HG02852 (cell line): ENCODE results near the gene FYN.

Experiments
- ATAC-seq: cut with Tn5 transposase; IDR thresholded peaks from one replicate; pipeline ENCODE4 v1.9.1; 2021; ENCODE audit warnings: mild to moderate bottlenecking, moderate library complexity; ENCODE audit not compliant: unreplicated experiment

The FYN gene

DNA sequence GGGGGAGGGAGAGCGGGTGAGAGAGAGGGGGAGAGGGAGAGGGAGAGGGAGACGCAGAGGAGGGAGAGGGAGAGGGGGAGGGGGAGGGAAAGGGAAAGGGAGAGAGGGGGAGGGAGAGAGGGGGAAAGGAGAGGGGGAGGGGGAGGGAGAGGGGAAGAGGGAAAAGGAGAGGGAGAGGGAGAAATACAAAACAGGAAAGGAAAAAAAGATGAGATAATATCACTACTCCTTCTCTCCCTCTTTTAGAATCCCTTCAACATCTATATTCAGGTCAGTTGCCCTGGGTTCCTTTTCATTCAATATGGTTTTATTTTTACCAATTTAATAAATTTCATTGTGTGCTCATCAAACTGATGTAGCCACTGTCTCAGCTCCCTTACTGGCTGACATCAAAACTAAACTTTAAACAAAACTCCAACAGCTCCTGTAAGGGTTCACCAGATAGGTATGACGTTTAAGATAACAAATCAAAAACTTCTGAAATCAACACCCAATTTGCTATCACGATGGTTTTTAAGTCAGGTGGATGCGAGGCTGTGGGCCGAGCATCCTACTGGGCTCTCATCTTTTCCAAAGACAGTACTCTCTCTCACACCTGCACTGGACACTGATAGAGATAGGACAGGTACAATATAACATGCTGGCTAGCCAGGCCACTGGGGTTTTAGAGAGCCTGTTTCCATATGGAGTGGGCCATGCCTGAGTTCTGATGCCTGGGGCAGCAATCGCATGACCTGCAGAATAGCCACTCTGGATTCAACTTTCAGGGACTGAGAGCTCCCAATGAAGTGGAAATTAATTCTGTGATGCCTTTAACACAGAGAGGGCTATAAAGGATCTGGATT, 99.5 kb downstream of the FYN start:
- no peak for ATAC-seq

GRCh38 chr6:111772381-111772780, 100.9 kb downstream of the FYN start:
- ATAC-seq = no peak

DNA sequence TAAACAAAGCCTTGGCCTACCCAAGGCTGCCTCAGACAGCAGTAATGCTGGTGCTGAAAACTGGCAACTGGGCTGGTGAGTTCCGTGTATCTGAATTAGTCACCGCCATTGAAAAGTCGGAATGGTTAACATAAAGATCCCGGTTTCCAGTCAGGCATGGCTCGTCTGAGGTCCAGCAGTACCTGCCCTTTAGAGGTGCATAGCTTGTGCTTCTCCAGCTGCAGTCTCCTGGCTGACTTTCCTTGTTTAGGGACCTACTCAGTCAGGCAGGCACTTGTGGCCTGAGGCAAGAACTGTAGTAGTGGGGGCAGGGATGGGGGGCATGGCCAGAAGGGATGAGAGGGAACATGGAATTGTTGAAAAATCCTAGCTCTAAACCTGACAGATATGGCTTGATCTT, 101.6 kb downstream of the FYN start:
- no peak for ATAC-seq

- no peak for ATAC-seq
Observed at GRCh38 chr6:111771094-111771432, 102.2 kb downstream of the FYN start.

DNA sequence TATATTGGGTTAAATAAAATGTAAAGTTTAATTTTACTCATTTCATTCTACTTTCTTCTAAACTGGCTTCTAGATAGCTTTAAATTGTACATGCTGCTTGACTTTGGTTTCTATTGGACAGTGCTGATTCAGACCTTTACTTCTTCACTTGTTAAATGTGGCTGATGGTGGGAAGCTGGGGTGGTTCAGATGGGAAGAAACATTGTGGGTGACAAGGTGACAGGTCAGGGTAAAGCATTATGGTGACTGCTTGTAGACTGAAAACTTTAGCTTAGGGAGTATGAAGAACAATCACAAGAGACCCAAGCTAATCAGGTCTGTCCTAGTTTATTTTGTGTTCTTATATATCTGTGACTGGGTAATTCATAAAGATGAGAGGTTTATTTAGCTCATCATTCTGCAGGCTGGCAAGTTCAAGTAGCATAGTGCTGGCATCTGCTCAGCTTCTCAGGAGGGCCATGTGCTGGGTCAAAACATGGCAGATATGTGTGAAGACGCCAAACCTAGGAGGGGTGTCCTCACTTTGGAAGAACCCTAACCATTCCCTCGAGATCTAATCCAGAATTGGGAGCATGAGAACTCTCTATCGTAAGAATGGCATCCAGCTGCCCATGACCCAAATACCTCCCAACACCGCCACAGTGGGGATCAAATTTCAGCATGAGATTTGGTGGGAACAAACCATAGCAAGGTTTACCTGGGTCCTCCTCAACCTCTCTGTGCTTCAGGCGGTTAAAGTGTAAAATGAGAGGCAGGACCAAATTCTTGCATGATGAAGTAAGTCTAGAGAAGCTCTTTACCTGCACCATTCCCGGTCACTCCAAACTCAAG, 102.8 kb downstream of the FYN start:
- ATAC-seq = no peak

DNA sequence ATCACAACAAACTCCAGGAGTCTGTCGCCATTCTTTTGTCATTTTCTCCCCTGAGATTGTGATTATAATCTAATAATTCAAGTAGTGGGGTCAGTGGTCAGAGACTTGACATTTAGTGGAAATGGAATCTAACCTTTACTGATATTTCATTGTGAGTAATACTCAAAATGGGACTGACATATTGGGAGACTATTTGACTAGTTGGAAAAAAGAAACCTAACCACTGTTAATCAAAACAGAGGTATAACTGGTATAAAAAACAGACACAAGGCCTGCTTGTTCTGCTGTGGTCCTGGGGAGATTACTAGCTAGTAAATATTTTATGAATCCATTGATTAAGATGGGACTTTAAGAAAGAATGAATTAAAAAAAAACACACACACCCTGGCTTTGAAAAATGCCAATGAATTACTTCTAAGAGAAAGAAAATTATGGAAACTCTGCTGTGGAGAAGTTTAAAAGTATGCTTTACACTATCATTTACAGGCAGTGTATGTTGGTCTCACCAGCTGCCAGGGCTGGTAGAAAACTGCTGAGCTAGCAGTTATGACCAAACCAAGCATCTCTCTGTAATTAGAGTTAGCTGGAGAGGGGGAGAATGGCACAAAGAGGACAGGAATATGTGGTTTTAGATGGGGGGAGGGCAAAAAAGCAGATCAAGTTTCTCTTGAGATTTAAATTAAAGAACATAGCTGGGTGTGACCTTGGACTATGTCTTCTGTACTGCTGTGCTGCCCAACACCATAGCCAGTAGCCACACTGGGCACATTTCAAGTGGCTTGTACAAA, 103.7 kb downstream of the FYN start:
- ATAC-seq = no peak

- ATAC-seq = no peak
Observed at GRCh38 chr6:111768431-111768770, 104.9 kb downstream of the FYN start.

DNA sequence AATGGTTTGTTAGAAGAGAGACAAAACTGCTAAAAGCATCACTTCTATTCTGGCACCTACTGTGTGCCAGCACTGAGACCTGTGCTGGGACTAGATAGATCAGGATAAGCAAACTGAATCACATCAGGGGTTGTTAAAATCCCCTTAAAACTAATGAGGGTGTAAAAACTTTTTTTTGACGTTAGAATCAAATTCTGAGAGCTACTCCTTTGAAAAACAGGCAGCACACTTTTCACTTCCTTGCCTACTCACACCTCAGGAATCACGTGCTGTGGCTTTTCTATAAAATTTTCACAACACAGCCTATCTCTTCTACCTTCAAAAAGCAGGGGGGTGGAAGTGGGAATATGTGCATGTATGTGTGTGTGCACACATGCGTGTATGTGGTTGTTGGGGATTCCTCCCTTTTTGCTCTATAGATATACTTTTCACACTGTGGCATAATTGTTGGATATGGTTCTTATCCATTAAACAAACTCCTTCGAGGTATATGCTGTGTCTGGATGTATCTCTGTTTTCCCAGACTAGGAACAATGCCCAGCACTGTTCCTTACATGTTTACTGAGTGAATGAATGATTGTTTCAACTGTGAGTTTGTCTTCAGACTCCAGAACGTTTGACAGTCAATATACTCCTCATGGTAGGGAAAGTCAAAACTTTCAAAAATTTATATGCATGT, 105.4 kb downstream of the FYN start:
- ATAC-seq = no peak

DNA sequence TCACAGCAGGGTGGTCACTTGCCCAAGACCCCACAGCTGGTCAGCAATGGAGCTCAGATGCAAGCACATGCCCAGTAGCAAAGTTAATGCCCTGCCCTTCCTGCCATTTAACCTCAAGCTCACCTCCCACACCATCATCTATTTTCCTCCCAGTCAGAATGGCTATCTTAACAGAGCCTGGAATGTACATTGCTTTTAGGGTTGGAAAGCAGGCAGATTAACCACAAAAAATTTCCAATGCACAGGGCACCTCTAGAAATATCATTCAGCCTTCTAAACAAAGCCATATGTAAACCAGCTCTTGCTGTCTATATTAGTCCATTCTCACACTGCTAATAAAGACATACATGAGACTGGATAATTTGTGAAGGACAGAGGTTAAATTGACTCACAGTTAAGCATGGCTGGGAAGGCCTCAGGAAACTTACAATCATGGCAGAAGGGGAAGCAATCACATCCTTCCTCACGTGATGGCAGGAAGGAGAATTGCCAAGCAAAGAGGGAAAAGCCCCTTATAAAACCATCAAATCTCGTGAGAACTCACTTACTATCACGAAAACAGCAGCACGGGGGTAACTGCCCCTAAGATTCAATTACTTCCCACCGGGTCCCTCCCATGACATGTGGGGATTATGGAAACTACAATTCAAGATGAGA, 106.9 kb downstream of the FYN start:
- no peak for ATAC-seq

GRCh38 chr6:111765763-111766162, 107.5 kb downstream of the FYN start:
- no peak for ATAC-seq

GRCh38 chr6:111764238-111765175, 108.7 kb downstream of the FYN start:
- peak; percentile 80 for ATAC-seq

GRCh38 chr6:111763381-111763780, 109.9 kb downstream of the FYN start:
- ATAC-seq = no peak

GRCh38 chr6:111761783-111762312, 111.4 kb downstream of the FYN start:
- peak; percentile 49 for ATAC-seq

GRCh38 chr6:111761212-111761611, 112.0 kb downstream of the FYN start:
- no peak for ATAC-seq

GRCh38 chr6:111759836-111760785, 113.1 kb downstream of the FYN start:
- ATAC-seq = no peak

DNA sequence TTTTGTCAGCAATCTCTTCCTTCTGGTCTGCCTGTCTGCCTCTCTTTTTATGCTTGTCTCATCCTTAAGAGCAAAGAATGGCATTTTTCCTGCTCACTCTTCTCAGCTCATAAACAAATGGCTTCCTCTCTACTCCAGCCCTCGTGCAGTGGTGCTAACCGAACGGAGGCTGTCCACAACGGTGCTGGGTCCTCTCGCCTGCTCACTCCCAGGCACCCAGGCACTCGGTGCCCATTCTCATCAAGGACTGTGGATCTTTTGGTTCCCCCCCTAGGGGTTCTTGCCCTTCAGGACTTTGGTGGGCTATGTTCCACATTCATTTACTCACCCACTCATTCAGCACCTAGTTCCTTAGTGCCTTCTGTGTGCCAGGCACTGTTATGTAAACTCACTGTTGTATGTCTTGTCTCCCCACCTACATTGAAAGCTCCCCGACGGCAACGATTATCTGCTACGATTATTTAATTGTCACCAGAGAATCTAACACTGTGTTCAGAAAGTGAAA, 113.9 kb downstream of the FYN start:
- no peak for ATAC-seq

GRCh38 chr6:111758608-111759329, 114.5 kb downstream of the FYN start:
- no peak for ATAC-seq
